Neural progenitor cell (in vitro differentiated cells): ENCODE results near the gene ECPAS. TPM values are rescaled to one million over a fixed set of nuclear protein-coding genes. Genes with fewer than 3 reads are reported as not detected.

ENCODE experiments used
- DNase-seq: peaks from one replicate; pipeline ENCODE4 v3.0.0-alpha.2; 2016; ENCODE audit warnings: low spot score
- H2AFZ ChIP-seq: fragments of 200-600 bp; sonication (generic); replicated peaks from 2 replicates; pipeline ENCODE4 v1.6.1; 2016; ENCODE audit warnings: antibody characterized with exemption
- H3F3A ChIP-seq: fragments of 200-600 bp; sonication (generic); 2 replicates; pipeline ENCODE4 v1.6.1; 2016; ENCODE audit warnings: antibody characterized with exemption, low read depth
- H3K27ac ChIP-seq: fragments of 200-600 bp; sonication (generic); 2 replicates; pipeline ENCODE4 v1.5.1; 2016; ENCODE audit warnings: mild to moderate bottlenecking
- H3K27me3 ChIP-seq: fragments of 200-600 bp; sonication (generic); 2 replicates; pipeline ENCODE4 v1.6.1; 2016; ENCODE audit warnings: mild to moderate bottlenecking, moderate library complexity
- H3K36me3 ChIP-seq: fragments of 200-600 bp; sonication (generic); 2 replicates; pipeline ENCODE4 v1.5.1; 2016
- H3K4me1 ChIP-seq: fragments of 200-600 bp; sonication (generic); 2 replicates; pipeline ENCODE4 v1.6.1; 2016; ENCODE audit warnings: mixed run types
- H3K4me2 ChIP-seq: fragments of 200-600 bp; sonication (generic); 2 replicates; pipeline ENCODE4 v1.6.1; 2016
- H3K4me3 ChIP-seq: fragments of 200-600 bp; sonication (generic); 2 replicates; pipeline ENCODE4 v1.5.1; 2016
- H3K79me2 ChIP-seq: fragments of 200-600 bp; sonication (generic); 2 replicates; pipeline ENCODE4 v1.6.1; 2016; ENCODE audit warnings: low read depth
- H3K9ac ChIP-seq: fragments of 200-600 bp; sonication (generic); 2 replicates; pipeline ENCODE4 v1.6.1; 2016
- H3K9me3 ChIP-seq: fragments of 200-600 bp; sonication (generic); 2 replicates; pipeline ENCODE4 v1.5.1; 2016; ENCODE audit warnings: low read depth
- H4K20me1 ChIP-seq: fragments of 200-600 bp; sonication (generic); 2 replicates; pipeline ENCODE4 v1.6.1; 2016; ENCODE audit warnings: low read depth
- H3K27ac Mint-ChIP-seq: 3 replicates; pipeline ENCODE4 v1.8.0; 2021; ENCODE audit warnings: mixed read lengths
- H3K27me3 Mint-ChIP-seq: 2 replicates; pipeline ENCODE4 v1.8.0; 2022; ENCODE audit warnings: low read depth, mild to moderate bottlenecking, inconsistent platforms, moderate library complexity, mixed read lengths; ENCODE audit not compliant: insufficient read depth
- H3K36me3 Mint-ChIP-seq: 3 replicates; pipeline ENCODE4 v1.8.0; 2021; ENCODE audit warnings: mixed read lengths
- H3K4me1 Mint-ChIP-seq: 3 replicates; pipeline ENCODE4 v1.8.0; 2021; ENCODE audit warnings: mixed read lengths
- H3K4me3 Mint-ChIP-seq: 3 replicates; pipeline ENCODE4 v1.8.0; 2021; ENCODE audit warnings: mild to moderate bottlenecking, moderate library complexity, mixed read lengths
- H3K9me3 Mint-ChIP-seq: 3 replicates; pipeline ENCODE4 v1.8.0; 2020; ENCODE audit warnings: mixed read lengths
- EZH2 ChIP-seq: fragments of 200-600 bp; sonication (generic); IDR thresholded peaks from 2 replicates; pipeline ENCODE4 v1.6.1; 2017; ENCODE audit warnings: antibody characterized with exemption, mild to moderate bottlenecking, moderate library complexity
- EZH2phosphoT487 ChIP-seq: fragments of 200-600 bp; sonication (generic); IDR thresholded peaks from 2 replicates; pipeline ENCODE4 v1.6.1; 2017; ENCODE audit warnings: antibody characterized with exemption
- total RNA-seq: library from RNA; depleted of rRNA; stranded (reverse); fragments of >200 nt; gene quantifications from 2 replicates; pipeline ENCODE4 v1.2.3, GENCODE V29; 2015; ENCODE audit warnings: low replicate concordance
- TF ChIP-seq, protein P1 (sequence below): fragments of 200-600 bp; sonication (generic); IDR thresholded peaks from 2 replicates; pipeline ENCODE4 v1.5.1; 2017; ENCODE audit warnings: antibody characterized with exemption, mild to moderate bottlenecking

ECPAS gene
- total RNA-seq, 1 donor from 2014 or later = 59.2 TPM

- Histone ChIP-seq H3K27me3 (no peaks in the 10 kb centered on the region), H3K4me1 (no peaks in the 10 kb centered on the region), H3K4me2 (no peak overlapping the region), H3K36me3 (no peaks in the 10 kb centered on the region), H4K20me1 (no peaks in the 10 kb centered on the region), H3K79me2 (no peaks in the 10 kb centered on the region), H3F3A (no peaks in the 10 kb centered on the region), H3K4me3 (no peak overlapping the region), H3K9me3 (no peaks in the 10 kb centered on the region), H3K27ac (no peak overlapping the region), H3K9ac (no peak overlapping the region), H2AFZ (no peak overlapping the region)
- TF ChIP-seq EZH2 (no peak), EZH2phosphoT487 (no peak)
- TF ChIP-seq, protein P1, sequence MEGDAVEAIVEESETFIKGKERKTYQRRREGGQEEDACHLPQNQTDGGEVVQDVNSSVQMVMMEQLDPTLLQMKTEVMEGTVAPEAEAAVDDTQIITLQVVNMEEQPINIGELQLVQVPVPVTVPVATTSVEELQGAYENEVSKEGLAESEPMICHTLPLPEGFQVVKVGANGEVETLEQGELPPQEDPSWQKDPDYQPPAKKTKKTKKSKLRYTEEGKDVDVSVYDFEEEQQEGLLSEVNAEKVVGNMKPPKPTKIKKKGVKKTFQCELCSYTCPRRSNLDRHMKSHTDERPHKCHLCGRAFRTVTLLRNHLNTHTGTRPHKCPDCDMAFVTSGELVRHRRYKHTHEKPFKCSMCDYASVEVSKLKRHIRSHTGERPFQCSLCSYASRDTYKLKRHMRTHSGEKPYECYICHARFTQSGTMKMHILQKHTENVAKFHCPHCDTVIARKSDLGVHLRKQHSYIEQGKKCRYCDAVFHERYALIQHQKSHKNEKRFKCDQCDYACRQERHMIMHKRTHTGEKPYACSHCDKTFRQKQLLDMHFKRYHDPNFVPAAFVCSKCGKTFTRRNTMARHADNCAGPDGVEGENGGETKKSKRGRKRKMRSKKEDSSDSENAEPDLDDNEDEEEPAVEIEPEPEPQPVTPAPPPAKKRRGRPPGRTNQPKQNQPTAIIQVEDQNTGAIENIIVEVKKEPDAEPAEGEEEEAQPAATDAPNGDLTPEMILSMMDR = no peak
- H3K27me3 Mint-ChIP-seq = no peaks in the 10 kb centered on the region
- H3K9me3 Mint-ChIP-seq = no peaks in the 10 kb centered on the region
- H3K4me3 Mint-ChIP-seq = no peak overlapping the region
- no peak for DNase-seq
- no peak overlapping the region for H3K27ac Mint-ChIP-seq
- no peaks in the 10 kb centered on the region for H3K4me1 Mint-ChIP-seq
- peaks cover 34% of the 10 kb centered on the region for H3K36me3 Mint-ChIP-seq
Observed at GRCh38 chr9:111442360-111443027, 41.7 kb downstream of the ECPAS start.

DNA sequence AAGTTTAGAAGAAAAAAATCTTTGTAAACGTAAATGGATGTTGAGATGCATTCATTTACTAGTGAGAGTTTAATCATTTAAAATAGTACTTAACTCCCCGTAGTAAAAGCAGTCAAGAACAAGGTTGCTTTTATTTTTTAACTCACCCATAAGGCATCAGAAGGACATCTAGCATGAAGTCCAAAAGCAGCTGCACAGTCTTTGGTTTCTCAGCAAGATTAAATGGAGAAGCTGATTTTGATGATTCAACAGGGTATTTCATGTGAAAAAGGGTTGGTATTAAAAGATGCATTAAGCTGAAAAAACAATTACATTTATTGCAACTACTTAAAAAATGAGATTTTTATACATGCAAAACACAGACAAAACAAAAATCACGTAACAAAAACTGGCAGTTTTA lies 44.0 kb downstream of the ECPAS start:
- no peaks in the 10 kb centered on the region for H3K9me3 Mint-ChIP-seq
- no peaks in the 10 kb centered on the region for H3K79me2 ChIP-seq
- no peak overlapping the region for H3K4me3 ChIP-seq
- no peaks in the 10 kb centered on the region for H3F3A ChIP-seq
- no peaks in the 10 kb centered on the region for H3K4me1 ChIP-seq
- H4K20me1 ChIP-seq = no peaks in the 10 kb centered on the region
- H3K27me3 ChIP-seq = no peaks in the 10 kb centered on the region
- no peak overlapping the region for H3K27ac ChIP-seq
- no peaks in the 10 kb centered on the region for H3K9me3 ChIP-seq
- H3K27ac Mint-ChIP-seq = no peak overlapping the region
- no peak overlapping the region for H3K4me3 Mint-ChIP-seq
- no peak for DNase-seq
- H3K4me2 ChIP-seq = no peak overlapping the region
- peaks cover 30% of the 10 kb centered on the region for H3K36me3 Mint-ChIP-seq
- no peaks in the 10 kb centered on the region for H3K36me3 ChIP-seq
- no peaks in the 10 kb centered on the region for H3K4me1 Mint-ChIP-seq
- H3K9ac ChIP-seq = no peak overlapping the region
- TF ChIP-seq, protein P1 = no peak
- TF ChIP-seq EZH2 = no peak
- no peak for TF ChIP-seq EZH2phosphoT487
- no peaks in the 10 kb centered on the region for H3K27me3 Mint-ChIP-seq
- H2AFZ ChIP-seq = no peak overlapping the region

DNA sequence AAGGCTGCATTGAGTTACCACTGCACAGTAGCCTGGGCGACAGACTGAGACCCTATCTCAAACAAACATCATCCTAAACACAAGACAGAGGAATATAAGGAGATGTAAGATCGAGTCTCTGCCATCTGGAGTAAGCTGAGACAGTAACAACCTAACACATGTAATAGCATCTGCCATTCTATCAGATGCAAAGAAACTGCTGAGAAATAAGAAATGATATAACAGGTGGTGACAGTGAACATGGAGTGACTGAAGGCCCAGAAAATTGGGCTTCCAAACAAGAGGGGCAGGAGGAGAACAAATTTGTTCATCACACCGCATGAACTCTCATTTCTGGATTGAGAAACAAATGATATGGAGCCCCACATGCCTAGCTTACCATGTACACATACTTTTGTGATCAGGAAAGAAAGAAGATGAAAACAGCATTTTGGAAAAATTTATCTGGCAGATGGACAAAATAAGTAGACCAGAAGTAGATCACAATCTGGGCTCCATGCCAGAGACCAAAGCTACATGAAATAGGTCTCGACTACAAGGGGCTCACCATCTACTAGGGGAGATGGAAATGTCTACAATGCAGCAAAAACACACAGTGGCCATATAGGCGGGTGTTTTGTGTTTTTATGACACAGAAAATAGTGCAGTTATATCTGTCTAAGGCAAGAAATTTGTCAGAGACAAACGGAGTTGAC lies 45.5 kb downstream of the ECPAS start:
- Mint-ChIP-seq H3K9me3 (no peaks in the 10 kb centered on the region), H3K27me3 (no peaks in the 10 kb centered on the region), H3K4me1 (no peaks in the 10 kb centered on the region), H3K36me3 (peaks cover 25% of the 10 kb centered on the region), H3K4me3 (no peak overlapping the region), H3K27ac (no peak overlapping the region)
- TF ChIP-seq EZH2phosphoT487 = no peak
- TF ChIP-seq, protein P1 = no peak
- TF ChIP-seq EZH2 = no peak
- no peaks in the 10 kb centered on the region for H3K36me3 ChIP-seq
- H2AFZ ChIP-seq = no peak overlapping the region
- no peak overlapping the region for H3K4me2 ChIP-seq
- no peaks in the 10 kb centered on the region for H3K27me3 ChIP-seq
- H3F3A ChIP-seq = no peaks in the 10 kb centered on the region
- no peaks in the 10 kb centered on the region for H3K4me1 ChIP-seq
- no peaks in the 10 kb centered on the region for H3K79me2 ChIP-seq
- no peaks in the 10 kb centered on the region for H3K9me3 ChIP-seq
- no peak overlapping the region for H3K27ac ChIP-seq
- H4K20me1 ChIP-seq = no peaks in the 10 kb centered on the region
- no peak overlapping the region for H3K4me3 ChIP-seq
- H3K9ac ChIP-seq = no peak overlapping the region
- DNase-seq = no peak
